ENCODE results near the gene LDHD. TPM values are rescaled to one million over a fixed set of nuclear protein-coding genes. Genes with fewer than 3 reads are reported as not detected.

LDHD gene
- polyA plus RNA-seq, 1 experiment = 0.71 TPM

DNA sequence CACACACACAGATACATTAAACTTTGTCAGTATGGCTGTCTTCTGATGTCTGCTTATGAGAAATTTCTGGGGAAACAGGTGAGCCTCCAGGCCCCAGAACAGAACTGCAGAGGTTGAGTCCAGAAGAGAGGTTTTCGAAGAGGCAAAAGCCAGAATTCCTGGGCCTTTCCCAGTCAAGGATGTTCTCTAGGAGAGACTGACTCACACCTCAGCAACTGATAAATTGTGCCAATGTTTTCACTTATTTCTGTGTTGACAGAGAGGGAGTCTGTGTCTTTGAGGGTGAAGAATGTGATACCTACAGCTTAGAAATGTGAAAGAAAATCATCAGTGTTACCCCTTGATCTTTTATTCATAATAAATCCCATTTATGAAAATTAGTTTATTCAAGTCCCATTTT, 30.3 kb downstream of the LDHD start:
- ChIA-PET POLR2A (no interaction called here), CTCF (interaction anchor here (0.6 to 1.9 kb wide), 5 partner anchors 24 to 95 kb away, joined by 3 to 9 read pairs (median 3); partner anchors contain the start of genes LDHD and ZNRF1)
- no peaks in the 10 kb centered on the region for H3K27me3 ChIP-seq (ENCODE audit: control insufficient read depth, insufficient read depth, low read length)
- no peak overlapping the region for H3K4me3 ChIP-seq (ENCODE audit: low read depth, low read length)
- DNase-seq (ENCODE audit: low read depth) = no peak
- TF ChIP-seq, protein P1, sequence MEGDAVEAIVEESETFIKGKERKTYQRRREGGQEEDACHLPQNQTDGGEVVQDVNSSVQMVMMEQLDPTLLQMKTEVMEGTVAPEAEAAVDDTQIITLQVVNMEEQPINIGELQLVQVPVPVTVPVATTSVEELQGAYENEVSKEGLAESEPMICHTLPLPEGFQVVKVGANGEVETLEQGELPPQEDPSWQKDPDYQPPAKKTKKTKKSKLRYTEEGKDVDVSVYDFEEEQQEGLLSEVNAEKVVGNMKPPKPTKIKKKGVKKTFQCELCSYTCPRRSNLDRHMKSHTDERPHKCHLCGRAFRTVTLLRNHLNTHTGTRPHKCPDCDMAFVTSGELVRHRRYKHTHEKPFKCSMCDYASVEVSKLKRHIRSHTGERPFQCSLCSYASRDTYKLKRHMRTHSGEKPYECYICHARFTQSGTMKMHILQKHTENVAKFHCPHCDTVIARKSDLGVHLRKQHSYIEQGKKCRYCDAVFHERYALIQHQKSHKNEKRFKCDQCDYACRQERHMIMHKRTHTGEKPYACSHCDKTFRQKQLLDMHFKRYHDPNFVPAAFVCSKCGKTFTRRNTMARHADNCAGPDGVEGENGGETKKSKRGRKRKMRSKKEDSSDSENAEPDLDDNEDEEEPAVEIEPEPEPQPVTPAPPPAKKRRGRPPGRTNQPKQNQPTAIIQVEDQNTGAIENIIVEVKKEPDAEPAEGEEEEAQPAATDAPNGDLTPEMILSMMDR (IDR thresholded peaks at IDR 0.05; ENCODE audit: insufficient read depth, low read depth, low read length) = no peak
- H3K36me3 ChIP-seq (ENCODE audit: control insufficient read depth, insufficient read depth, low read length) = no peaks in the 10 kb centered on the region

DNA sequence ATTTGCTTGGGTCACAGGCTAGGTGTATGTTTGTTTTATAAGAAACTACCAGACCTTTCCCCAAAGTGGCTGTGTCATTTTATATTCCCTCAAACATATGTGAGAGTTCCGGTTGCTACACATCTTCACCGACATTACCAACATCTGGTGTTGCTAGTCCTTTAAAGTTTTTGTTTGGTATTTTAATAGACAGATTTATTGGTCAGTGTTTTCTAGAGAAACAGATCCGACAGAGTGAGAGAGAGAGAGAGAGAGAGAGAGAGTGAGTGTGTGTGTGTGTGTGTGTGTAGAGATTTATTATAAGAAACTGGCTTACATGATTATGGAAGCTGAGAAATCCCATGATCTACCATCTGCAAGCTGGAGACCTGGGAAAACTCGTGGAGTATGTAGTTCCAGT, 31.0 kb downstream of the LDHD start:
- POLR2A ChIA-PET = no interaction called here
- H3K27me3 ChIP-seq (ENCODE audit: control insufficient read depth, insufficient read depth, low read length) = no peaks in the 10 kb centered on the region
- no peak overlapping the region for H3K4me3 ChIP-seq (ENCODE audit: low read depth, low read length)
- TF ChIP-seq, protein P1 (IDR thresholded peaks at IDR 0.05; ENCODE audit: insufficient read depth, low read depth, low read length) = no peak
- no peaks in the 10 kb centered on the region for H3K36me3 ChIP-seq (ENCODE audit: control insufficient read depth, insufficient read depth, low read length)
- CTCF ChIA-PET = interaction anchor here (0.6 to 1.8 kb wide), 4 partner anchors 24 to 95 kb away, joined by 3 to 6 read pairs (median 3); partner anchors contain the start of gene LDHD
- peak; percentile 53 for DNase-seq (ENCODE audit: low read depth)

DNA sequence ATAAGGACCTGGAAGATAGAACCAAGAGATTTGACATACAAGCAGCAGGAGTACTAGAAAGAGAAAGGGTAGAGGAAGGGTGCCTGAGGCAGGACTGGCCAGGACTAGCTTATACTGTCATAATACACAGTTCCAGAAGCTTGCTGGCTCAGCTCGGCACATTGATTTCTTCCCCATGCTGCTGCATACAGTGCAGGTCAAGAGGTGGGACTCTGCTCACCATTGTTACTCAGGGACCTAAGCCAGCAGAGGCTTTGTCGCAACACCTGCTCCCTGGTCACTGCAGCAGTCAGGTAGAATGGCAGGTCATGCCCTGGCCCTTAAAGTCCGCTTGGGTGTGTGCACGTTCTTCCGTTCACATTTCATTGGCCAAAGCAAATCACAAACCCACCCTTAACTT, 32.8 kb downstream of the LDHD start:
- DNase-seq (ENCODE audit: low read depth) = no peak
- H3K27me3 ChIP-seq (ENCODE audit: control insufficient read depth, insufficient read depth, low read length) = no peaks in the 10 kb centered on the region
- H3K36me3 ChIP-seq (ENCODE audit: control insufficient read depth, insufficient read depth, low read length) = no peaks in the 10 kb centered on the region
- POLR2A ChIA-PET = no interaction called here
- TF ChIP-seq, protein P1 (IDR thresholded peaks at IDR 0.05; ENCODE audit: insufficient read depth, low read depth, low read length) = no peak
- H3K4me3 ChIP-seq (ENCODE audit: low read depth, low read length) = no peak overlapping the region
- CTCF ChIA-PET = interaction anchor here (1.2 kb wide), 1 partner anchor 27 kb away, joined by 4 read pairs; no protein-coding TSS in a partner anchor

DNA sequence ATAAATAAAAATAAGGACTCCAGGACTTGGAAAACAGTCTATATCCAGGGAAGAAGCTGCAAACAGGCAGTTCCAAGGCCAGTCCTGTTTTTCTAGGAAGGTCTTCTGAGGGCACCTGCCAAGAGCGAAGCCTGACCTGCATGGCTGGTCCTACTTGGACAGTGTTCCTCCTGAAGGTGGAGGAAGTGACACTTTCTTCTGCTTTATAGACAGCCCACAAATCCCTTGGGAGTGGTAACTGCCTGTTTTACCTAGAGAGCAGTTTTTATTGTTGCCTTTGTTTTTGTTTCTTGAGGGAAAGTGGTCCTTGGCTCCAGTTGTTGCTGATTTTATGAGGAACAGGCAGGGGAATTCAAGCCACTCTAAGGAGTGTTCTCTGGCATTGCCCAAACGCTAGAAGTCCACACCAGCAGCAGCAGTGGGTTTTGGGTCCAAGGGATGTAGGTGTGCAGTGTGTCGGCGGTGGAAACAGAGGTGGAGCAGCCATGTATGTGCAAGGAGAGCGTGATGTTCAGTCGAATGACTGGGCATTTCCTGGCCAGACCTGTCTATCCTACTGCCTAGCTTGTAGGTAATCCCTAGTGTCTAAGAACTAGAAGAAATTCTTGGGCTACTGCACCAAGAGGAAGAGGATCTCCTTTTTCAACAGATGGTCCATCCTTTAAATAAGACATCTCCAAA, 35.3 kb downstream of the LDHD start:
- no peak overlapping the region for H3K4me3 ChIP-seq (ENCODE audit: low read depth, low read length)
- TF ChIP-seq, protein P1 (IDR thresholded peaks at IDR 0.05; ENCODE audit: insufficient read depth, low read depth, low read length) = no peak
- ChIA-PET POLR2A (no interaction called here), CTCF (interaction anchor here (1.1 to 1.6 kb wide), 3 partner anchors 9 to 30 kb away, joined by 3 read pairs; no protein-coding TSS in a partner anchor)
- no peaks in the 10 kb centered on the region for H3K27me3 ChIP-seq (ENCODE audit: control insufficient read depth, insufficient read depth, low read length)
- H3K36me3 ChIP-seq (ENCODE audit: control insufficient read depth, insufficient read depth, low read length) = no peaks in the 10 kb centered on the region
- DNase-seq (ENCODE audit: low read depth) = no peak

DNA sequence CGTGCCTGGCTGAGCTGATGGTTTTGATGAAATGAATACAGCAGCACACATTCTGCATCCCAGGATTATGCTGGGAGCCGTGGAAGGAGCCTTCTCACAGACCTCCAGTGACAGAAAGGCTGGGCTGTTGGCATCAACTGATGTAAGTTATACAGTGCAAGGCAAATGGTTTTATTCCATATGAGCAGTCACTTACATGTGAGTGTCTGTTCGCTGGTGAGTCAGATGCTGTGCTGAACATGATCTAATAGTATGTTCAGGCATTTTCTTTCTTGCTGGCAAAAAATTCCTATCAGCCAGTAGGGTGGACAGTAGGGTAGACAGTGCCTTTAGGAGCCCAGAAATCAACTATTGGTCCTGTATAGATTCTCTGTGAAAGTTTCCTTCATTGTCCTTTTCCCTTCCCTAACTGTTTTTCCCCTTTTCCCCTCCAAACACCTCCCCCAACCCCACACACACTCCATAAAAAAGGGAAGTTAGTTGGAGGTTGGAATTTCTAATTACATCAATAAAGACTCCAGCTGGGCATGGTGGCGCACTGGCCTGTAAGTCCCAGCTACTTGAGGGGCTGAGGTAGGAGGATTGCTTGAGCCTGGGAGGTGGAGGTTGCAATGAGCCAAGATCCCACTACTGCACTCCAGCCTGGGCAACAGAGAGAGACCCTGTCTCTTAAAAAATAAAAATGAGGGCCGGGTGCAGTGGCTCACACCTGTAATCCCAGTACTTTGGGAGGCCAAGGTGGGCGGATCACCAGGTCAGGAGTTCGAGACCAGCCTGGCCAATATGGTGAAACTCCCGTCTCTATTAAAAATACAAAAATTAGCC, 36.2 kb downstream of the LDHD start:
- Histone ChIP-seq H3K36me3 (ENCODE audit: control insufficient read depth, insufficient read depth, low read length) (no peaks in the 10 kb centered on the region), H3K27me3 (ENCODE audit: control insufficient read depth, insufficient read depth, low read length) (no peaks in the 10 kb centered on the region), H3K4me3 (ENCODE audit: low read depth, low read length) (no peak overlapping the region)
- POLR2A ChIA-PET = no interaction called here
- TF ChIP-seq, protein P1 (IDR thresholded peaks at IDR 0.05; ENCODE audit: insufficient read depth, low read depth, low read length) = no peak
- CTCF ChIA-PET = interaction anchor here (0.8 to 1.6 kb wide), 3 partner anchors 10 to 181 kb away, joined by 3 read pairs; no protein-coding TSS in a partner anchor
- no peak for DNase-seq (ENCODE audit: low read depth)

Data from BJ (cell line).